LNCaP clone FGC (cell line): ENCODE data around the gene NRXN3.

Source experiments
- DNase-seq: peaks from one replicate; pipeline ENCODE4 v3.0.0-alpha.2; 2011; ENCODE audit warnings: low read depth
- H3K4me3 ChIP-seq: 2 replicates; pipeline ENCODE4 v1.5.1; 2011; ENCODE audit warnings: mild to moderate bottlenecking, low read depth, low read length, control low read depth
- CTCF ChIP-seq: IDR thresholded peaks from 2 replicates; pipeline ENCODE4 v1.5.1; 2012; ENCODE audit warnings: mild to moderate bottlenecking; ENCODE audit not compliant: control insufficient read depth, insufficient read depth; ENCODE audit errors: extremely low read depth

Gene NRXN3

GRCh38 chr14:79836577-79836976 lies 1666.4 kb downstream of the NRXN3 start:
- no peak for TF ChIP-seq CTCF
- no peak for DNase-seq

GRCh38 chr14:79837699-79838098 lies 1667.5 kb downstream of the NRXN3 start:
- no peak overlapping the region for H3K4me3 ChIP-seq
- no peak for TF ChIP-seq CTCF
- DNase-seq, result no peak

More at GRCh38 chr14:79836577-79836976, 1666.4 kb downstream of the NRXN3 start:
- no peak overlapping the region for H3K4me3 ChIP-seq

GRCh38 chr14:79840103-79840502 lies 1669.9 kb downstream of the NRXN3 start:
- no peak for TF ChIP-seq CTCF
- DNase-seq, result no peak
- no peak overlapping the region for H3K4me3 ChIP-seq

- TF ChIP-seq CTCF, result no peak
- no peak for DNase-seq
These were observed 1670.7 kb downstream of the NRXN3 start for GRCh38 chr14:79840831-79841230.

GRCh38 chr14:79841433-79841832 lies 1671.3 kb downstream of the NRXN3 start:
- H3K4me3 ChIP-seq, result no peak overlapping the region
- no peak for DNase-seq
- no peak for TF ChIP-seq CTCF

More at GRCh38 chr14:79840831-79841230, 1670.7 kb downstream of the NRXN3 start:
- no peak overlapping the region for H3K4me3 ChIP-seq

- no peak overlapping the region for H3K4me3 ChIP-seq
- TF ChIP-seq CTCF, result no peak
- DNase-seq, result no peak
These were observed 1672.1 kb downstream of the NRXN3 start for GRCh38 chr14:79842270-79842669.

- no peak overlapping the region for H3K4me3 ChIP-seq
- no peak for TF ChIP-seq CTCF
- DNase-seq, result no peak
These were observed 1683.0 kb downstream of the NRXN3 start for GRCh38 chr14:79852950-79853744.
